ENCODE measurements around the gene PALLD.

PALLD gene

DNA sequence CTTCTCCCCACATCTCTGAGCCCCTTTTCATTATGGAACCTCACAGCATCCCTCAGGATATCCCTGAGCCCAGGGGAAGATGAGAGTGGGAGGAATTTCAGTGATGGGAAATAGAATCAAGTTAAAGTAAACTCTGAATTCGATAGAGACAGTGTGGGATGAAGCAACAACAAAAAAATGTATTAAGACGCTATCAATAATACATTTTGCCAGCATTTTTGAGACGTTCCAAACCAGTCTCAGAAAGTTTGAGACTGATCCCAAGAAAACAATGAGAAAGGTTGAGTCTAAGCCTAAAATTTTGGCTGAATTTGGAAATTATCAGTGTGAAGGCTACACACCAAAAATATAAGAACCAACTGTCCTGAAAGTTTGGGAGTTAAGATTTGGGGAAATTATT, 317.0 kb downstream of the PALLD start:
- TF ChIP-seq, protein P1, sequence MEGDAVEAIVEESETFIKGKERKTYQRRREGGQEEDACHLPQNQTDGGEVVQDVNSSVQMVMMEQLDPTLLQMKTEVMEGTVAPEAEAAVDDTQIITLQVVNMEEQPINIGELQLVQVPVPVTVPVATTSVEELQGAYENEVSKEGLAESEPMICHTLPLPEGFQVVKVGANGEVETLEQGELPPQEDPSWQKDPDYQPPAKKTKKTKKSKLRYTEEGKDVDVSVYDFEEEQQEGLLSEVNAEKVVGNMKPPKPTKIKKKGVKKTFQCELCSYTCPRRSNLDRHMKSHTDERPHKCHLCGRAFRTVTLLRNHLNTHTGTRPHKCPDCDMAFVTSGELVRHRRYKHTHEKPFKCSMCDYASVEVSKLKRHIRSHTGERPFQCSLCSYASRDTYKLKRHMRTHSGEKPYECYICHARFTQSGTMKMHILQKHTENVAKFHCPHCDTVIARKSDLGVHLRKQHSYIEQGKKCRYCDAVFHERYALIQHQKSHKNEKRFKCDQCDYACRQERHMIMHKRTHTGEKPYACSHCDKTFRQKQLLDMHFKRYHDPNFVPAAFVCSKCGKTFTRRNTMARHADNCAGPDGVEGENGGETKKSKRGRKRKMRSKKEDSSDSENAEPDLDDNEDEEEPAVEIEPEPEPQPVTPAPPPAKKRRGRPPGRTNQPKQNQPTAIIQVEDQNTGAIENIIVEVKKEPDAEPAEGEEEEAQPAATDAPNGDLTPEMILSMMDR (IDR thresholded peaks at IDR 0.05; ENCODE audit: unreplicated experiment in 3 of 3) = no peak
- H3K4me3 Mint-ChIP-seq = no peak overlapping the region
- H3K9me3 Mint-ChIP-seq = no peaks in the 10 kb centered on the region
- peaks cover 10% of the 10 kb centered on the region for H3K36me3 Mint-ChIP-seq (ENCODE audit: low read depth)
- H3K27ac Mint-ChIP-seq = peak overlapping the region; percentile 39 to 85 (median 84)
- H3K27me3 Mint-ChIP-seq (ENCODE audit: low read depth) = no peaks in the 10 kb centered on the region
- peaks cover 71% of the 10 kb centered on the region for H3K4me1 Mint-ChIP-seq

DNA sequence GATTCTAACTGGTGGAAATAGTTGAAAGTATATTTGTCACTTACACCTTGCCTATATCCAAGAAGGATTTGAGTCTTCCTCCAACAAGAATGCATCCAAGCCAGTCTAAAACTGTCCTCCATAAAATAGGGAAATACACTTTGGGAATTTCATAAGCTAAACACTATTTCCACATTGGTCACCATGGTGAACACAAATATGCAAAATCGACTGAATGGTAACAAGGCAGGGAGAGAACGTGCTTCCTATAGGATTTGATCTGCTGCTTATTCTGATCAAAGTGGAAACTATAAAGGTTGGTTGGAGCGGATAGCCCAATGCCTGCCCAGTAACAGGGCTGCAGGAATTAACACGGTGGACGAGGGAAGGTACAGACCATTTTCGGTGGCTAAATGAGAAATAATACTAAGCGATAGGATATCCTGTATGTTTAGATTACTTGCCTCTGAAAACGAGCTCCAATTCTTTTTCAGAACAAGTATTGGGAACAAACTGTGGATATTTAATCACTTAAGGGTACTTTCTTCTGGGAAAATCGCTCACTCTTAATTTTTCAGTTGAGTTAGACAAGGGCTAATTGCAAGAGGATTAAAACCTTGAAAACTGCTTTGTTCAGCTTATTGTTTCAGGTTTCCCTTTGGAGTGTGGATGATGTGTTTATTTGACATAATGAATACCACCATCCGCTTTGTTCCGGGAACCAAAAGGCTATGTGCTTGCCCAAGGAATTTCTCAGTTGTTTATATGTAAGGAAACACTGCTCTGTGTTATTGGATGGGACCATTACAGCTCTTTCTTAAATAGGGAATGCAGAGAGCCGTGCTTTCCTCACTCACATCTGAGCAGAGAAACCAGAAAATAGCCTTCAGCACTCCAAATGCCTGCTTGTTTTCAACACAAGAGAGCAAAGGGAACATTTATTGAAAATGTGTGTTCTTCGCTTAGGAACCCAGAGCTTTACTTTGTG, 318.8 kb downstream of the PALLD start:
- H3K4me3 Mint-ChIP-seq = no peak overlapping the region
- TF ChIP-seq, protein P1 (IDR thresholded peaks at IDR 0.05; ENCODE audit: unreplicated experiment in 3 of 3) = no peak
- no peaks in the 10 kb centered on the region for H3K27me3 Mint-ChIP-seq (ENCODE audit: low read depth)
- peaks cover 73% of the 10 kb centered on the region for H3K4me1 Mint-ChIP-seq
- H3K27ac Mint-ChIP-seq = peak overlapping the region; percentile 95 to 98 (median 95)
- no peaks in the 10 kb centered on the region for H3K9me3 Mint-ChIP-seq
- no peaks in the 10 kb centered on the region for H3K36me3 Mint-ChIP-seq (ENCODE audit: low read depth)

DNA sequence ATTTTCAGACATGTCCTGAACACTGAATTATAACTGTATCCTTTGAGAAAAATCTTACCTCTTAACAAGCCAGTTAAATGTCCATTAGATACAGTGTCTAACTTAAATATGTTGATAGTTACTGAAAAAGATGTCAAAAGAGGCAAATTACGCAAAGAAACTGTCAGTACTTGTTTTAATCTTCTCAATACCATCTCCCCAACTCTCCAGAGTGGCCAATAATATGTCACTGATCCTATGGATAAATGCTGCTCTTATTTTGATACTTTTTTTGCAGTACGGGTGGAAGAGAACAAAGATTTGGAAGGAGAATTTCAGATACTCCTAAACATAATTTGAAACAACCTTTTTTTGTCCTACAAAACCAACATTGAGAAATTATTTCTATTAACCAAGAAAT, 320.5 kb downstream of the PALLD start:
- H3K27me3 Mint-ChIP-seq (ENCODE audit: low read depth) = no peaks in the 10 kb centered on the region
- H3K36me3 Mint-ChIP-seq (ENCODE audit: low read depth) = no peaks in the 10 kb centered on the region

DNA sequence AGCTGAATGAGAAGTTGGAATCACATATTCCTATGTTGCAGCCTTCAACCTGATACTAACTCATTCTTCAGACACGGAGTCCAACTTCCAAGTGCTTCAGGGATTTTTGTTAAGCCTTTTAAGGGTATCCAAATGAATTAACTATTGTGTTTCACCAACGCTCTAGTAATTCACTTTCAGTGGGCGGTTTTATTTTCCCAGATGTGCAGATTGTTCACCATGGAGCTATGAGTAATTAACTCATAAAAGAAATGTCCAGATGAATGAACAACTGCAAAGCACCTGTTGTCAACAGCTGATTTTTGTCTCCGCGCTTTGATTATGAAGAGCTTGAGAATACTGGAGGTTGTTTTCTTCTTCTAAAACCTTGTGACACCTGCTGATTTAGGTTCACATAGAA, 325.6 kb downstream of the PALLD start:
- TF ChIP-seq, protein P1 (IDR thresholded peaks at IDR 0.05; ENCODE audit: unreplicated experiment in 3 of 3) = no peak
- Mint-ChIP-seq H3K4me3 (no peak overlapping the region), H3K27me3 (ENCODE audit: low read depth) (no peaks in the 10 kb centered on the region), H3K9me3 (no peaks in the 10 kb centered on the region), H3K36me3 (ENCODE audit: low read depth) (peaks cover 10% of the 10 kb centered on the region), H3K4me1 (peaks cover 26% of the 10 kb centered on the region), H3K27ac (peak overlapping the region; percentile 10 to 39 (median 19))

More for the DNA sequence above, 320.5 kb downstream of the PALLD start:
- H3K4me1 Mint-ChIP-seq = peaks cover 64% of the 10 kb centered on the region
- H3K4me3 Mint-ChIP-seq = peak overlapping the region in 2 of 3 experiments; percentile 5 to 57
- no peaks in the 10 kb centered on the region for H3K9me3 Mint-ChIP-seq
- H3K27ac Mint-ChIP-seq = peak overlapping the region; percentile 95 to 98 (median 95)
- TF ChIP-seq, protein P1 (IDR thresholded peaks at IDR 0.05; ENCODE audit: unreplicated experiment in 3 of 3) = no peak

DNA sequence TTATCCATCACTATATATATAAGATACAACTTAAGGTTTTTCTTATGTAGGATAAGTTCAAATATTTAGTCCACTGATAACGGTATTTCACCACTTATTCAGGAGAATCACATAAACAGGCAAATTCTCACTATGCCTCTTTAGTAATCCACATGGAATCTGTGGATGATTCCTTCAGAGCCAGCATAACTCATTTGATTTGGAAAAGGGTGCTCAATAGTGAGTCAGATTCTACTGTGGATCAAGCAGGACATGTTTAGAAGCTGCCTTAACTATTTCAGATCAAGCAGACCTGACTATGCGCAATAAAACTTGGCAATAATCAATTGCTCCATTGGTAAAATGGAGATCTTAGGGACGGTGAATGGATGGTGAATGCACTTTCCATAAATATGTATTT, 329.1 kb downstream of the PALLD start:
- no peaks in the 10 kb centered on the region for H3K9me3 Mint-ChIP-seq
- H3K4me1 Mint-ChIP-seq = peaks cover 27% of the 10 kb centered on the region
- H3K27me3 Mint-ChIP-seq (ENCODE audit: low read depth) = no peaks in the 10 kb centered on the region
- peaks cover 10% of the 10 kb centered on the region for H3K36me3 Mint-ChIP-seq (ENCODE audit: low read depth)
- no peak overlapping the region for H3K4me3 Mint-ChIP-seq
- TF ChIP-seq, protein P1 (IDR thresholded peaks at IDR 0.05; ENCODE audit: unreplicated experiment in 3 of 3) = no peak
- no peak overlapping the region for H3K27ac Mint-ChIP-seq

Data from nephron (organoid).